OCI-LY1 (cell line): ENCODE data around the gene SLC4A2.

Source experiments
- CTCF ChIP-seq: fragments of 200-600 bp; sonication (generic), shearing (Covaris generic); IDR thresholded peaks from 2 replicates; pipeline ENCODE4 v1.5.1; 2017; ENCODE audit warnings: mild to moderate bottlenecking, antibody characterized with exemption, low read length, moderate library complexity, mixed read lengths
- EZH2 ChIP-seq: fragments of 200-600 bp; sonication (generic), shearing (Covaris generic); IDR thresholded peaks from 2 replicates; pipeline ENCODE4 v1.8.0; 2017; ENCODE audit warnings: borderline replicate concordance, mixed run types, mild to moderate bottlenecking, antibody characterized with exemption, low read length, moderate library complexity, mixed read lengths

DNA sequence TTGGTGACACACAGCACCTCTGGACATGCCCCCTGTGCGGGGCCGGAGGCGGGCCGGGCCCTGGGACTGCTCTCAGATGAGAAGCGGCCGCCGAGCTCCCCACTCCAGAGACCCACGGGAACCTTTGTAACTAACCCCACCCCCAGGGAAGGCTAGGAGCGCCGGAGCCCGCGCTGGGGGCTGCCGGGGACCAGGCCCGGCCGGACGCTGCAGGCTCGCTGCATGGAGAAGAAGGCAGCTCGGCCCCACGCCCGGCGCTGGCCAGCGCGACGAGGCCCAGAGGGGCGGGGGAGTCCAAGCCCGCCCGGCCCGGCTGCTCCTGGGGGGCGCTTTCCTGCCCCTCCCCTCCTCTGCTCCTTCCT lies 63.4 kb downstream of the SLC4A2 start:
- TF ChIP-seq CTCF = no peak
- TF ChIP-seq EZH2 = no peak
